Occipital lobe (tissue), 2 donors: ENCODE results near the gene PSMC5. TPM values are rescaled to one million over a fixed set of nuclear protein-coding genes. Genes with fewer than 3 reads are reported as not detected.
"Not testable (repeated sequence)": the region's sequence is repeated elsewhere in the genome, so short reads cannot be mapped to it uniquely, and the experiment has no call there.

Experiments
- DNase-seq: peaks from one replicate; lab custom pipeline; 2025; lab: John Stamatoyannopoulos, UW
- total RNA-seq: library from RNA; depleted of rRNA; stranded (reverse); fragments of >200 nt; gene quantifications from one replicate; pipeline ENCODE4 v1.2.3, GENCODE V29; 2014

Gene PSMC5
- total RNA-seq, 1 donor from 2014 or later: 38.8 TPM

- DNase-seq: not testable (repeated sequence)
Observed at GRCh38 chr17:63870292-63870665, 43.0 kb downstream of the PSMC5 start.

GRCh38 chr17:63871646-63872365 lies 44.6 kb downstream of the PSMC5 start:
- DNase-seq: not testable (repeated sequence)

- DNase-seq: not testable (repeated sequence)
Observed at GRCh38 chr17:63873577-63873976, 46.3 kb downstream of the PSMC5 start, which contains the start of gene CSH2. TSS of gene CSH2 (minus strand) at chr17:63873677. CDS start at chr17:63873614, 63 bp downstream.

- not testable (repeated sequence) for DNase-seq
Observed at GRCh38 chr17:63874061-63874626, 46.9 kb downstream of the PSMC5 start.

GRCh38 chr17:63874693-63875092 lies 47.5 kb downstream of the PSMC5 start:
- not testable (repeated sequence) for DNase-seq

GRCh38 chr17:63878413-63878812 lies 51.2 kb downstream of the PSMC5 start:
- DNase-seq: not testable (repeated sequence)

- DNase-seq: no peak
Observed at GRCh38 chr17:63880706-63881105, 53.5 kb downstream of the PSMC5 start.

- DNase-seq: not testable (repeated sequence)
Observed at GRCh38 chr17:63881337-63881736, 54.1 kb downstream of the PSMC5 start.

Other genes starting within 250 kb of the PSMC5 start
- 5.5 TPM for gene TACO1, start 226.5 kb upstream of the PSMC5 start, total RNA-seq
- gene MAP3K3, start 205.0 kb upstream of the PSMC5 start, total RNA-seq: 21.4 TPM
- 15.0 TPM for gene LIMD2, start 127.3 kb upstream of the PSMC5 start, total RNA-seq
- 27.8 TPM for gene STRADA, start 85.6 kb upstream of the PSMC5 start, total RNA-seq
- gene CCDC47, start 53.8 kb upstream of the PSMC5 start, total RNA-seq: 49.9 TPM
- 73.5 TPM for gene DDX42, start 53.3 kb upstream of the PSMC5 start, total RNA-seq
- gene FTSJ3, start 232 bp downstream of the PSMC5 start, total RNA-seq: 40.4 TPM
- 13.1 TPM for gene SMARCD2, start 15.3 kb downstream of the PSMC5 start, total RNA-seq
- not detected for gene CSH2, start 46.2 kb downstream of the PSMC5 start, total RNA-seq
- not detected for gene GH2, start 54.5 kb downstream of the PSMC5 start, total RNA-seq
- not detected for gene CSH1, start 69.1 kb downstream of the PSMC5 start, total RNA-seq
- gene CSHL1, start 83.8 kb downstream of the PSMC5 start, total RNA-seq: not detected
- not detected for gene GH1, start 91.4 kb downstream of the PSMC5 start, total RNA-seq
- gene CD79B, start 104.9 kb downstream of the PSMC5 start, total RNA-seq: not detected
- not detected for gene SCN4A, start 145.5 kb downstream of the PSMC5 start, total RNA-seq
- gene PRR29, start 170.9 kb downstream of the PSMC5 start, total RNA-seq: 0.78 TPM
- gene ICAM2, start 193.2 kb downstream of the PSMC5 start, total RNA-seq: 8.4 TPM